Sigmoid colon (tissue), 4 donors: Measurements from ENCODE around the gene ITPR2.

Experiments used
- POLR2A ChIP-seq, 2 donors: fragments of 450-650 bp; IDR thresholded peaks; one replicate each; pipeline ENCODE4 v1.6.1; 2016; ENCODE audit warnings: antibody characterized with exemption in 2 of 2, mild to moderate bottlenecking in 2 of 2, moderate library complexity in 2 of 2
- POLR2AphosphoS5 ChIP-seq, 4 donors: sonication (generic); formaldehyde crosslinking; IDR thresholded peaks; one replicate each; pipeline ENCODE4 v1.6.1; 2017; ENCODE audit warnings: antibody characterized with exemption in 4 of 4
- TF ChIP-seq, protein P1 (sequence below), 4 experiments: fragments of 450-650 bp in 3 of 4; fragments of 200-600 bp in 1 of 4; IDR thresholded peaks; one replicate each; pipeline ENCODE4 v1.5.1; 2016 to 2019; ENCODE audit warnings: antibody characterized with exemption in 4 of 4, mild to moderate bottlenecking in 3 of 4, moderate library complexity in 2 of 4

DNA sequence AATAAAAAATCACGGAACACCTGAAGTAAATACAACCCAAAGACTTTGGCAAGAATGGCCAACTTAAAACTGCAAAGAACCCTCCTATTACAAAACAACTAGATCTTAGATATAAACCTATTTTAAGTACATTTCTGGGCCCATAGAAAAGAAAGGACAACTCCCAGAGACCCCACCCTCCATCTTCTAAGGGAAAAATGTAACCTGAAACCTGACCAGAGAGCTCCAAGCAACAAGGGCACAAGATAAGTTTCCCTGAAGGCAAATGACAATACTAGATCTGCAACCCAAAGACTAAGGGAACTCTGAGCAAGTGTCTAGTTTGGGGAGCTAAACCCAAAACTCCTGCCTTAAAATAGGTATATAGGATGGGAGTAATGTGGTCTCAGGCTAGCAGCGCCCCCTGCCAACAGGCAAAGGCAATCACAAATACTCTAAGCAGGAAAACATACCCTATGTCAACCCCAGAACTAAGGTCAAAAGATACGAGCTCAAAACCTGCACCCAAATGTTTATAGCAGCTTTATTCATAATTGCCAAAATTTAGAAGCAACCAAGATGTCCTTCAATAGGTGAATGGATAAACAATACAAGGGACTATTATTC is 218.9 kb downstream of the ITPR2 start:
- TF ChIP-seq POLR2A (IDR thresholded peaks at IDR 0.05) (no peak), POLR2AphosphoS5 (IDR thresholded peaks at IDR 0.05) (no peak)
- TF ChIP-seq, protein P1, sequence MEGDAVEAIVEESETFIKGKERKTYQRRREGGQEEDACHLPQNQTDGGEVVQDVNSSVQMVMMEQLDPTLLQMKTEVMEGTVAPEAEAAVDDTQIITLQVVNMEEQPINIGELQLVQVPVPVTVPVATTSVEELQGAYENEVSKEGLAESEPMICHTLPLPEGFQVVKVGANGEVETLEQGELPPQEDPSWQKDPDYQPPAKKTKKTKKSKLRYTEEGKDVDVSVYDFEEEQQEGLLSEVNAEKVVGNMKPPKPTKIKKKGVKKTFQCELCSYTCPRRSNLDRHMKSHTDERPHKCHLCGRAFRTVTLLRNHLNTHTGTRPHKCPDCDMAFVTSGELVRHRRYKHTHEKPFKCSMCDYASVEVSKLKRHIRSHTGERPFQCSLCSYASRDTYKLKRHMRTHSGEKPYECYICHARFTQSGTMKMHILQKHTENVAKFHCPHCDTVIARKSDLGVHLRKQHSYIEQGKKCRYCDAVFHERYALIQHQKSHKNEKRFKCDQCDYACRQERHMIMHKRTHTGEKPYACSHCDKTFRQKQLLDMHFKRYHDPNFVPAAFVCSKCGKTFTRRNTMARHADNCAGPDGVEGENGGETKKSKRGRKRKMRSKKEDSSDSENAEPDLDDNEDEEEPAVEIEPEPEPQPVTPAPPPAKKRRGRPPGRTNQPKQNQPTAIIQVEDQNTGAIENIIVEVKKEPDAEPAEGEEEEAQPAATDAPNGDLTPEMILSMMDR (IDR thresholded peaks at IDR 0.05) = peak in 1 of 4 experiments; percentile 14
